HS-27A (cell line): ENCODE results near the gene SH3PXD2A.

Source experiments
- DNase-seq: peaks from one replicate; pipeline ENCODE4 v3.0.0-alpha.2; 2012; ENCODE audit warnings: low read depth, missing footprints

Gene SH3PXD2A

DNA sequence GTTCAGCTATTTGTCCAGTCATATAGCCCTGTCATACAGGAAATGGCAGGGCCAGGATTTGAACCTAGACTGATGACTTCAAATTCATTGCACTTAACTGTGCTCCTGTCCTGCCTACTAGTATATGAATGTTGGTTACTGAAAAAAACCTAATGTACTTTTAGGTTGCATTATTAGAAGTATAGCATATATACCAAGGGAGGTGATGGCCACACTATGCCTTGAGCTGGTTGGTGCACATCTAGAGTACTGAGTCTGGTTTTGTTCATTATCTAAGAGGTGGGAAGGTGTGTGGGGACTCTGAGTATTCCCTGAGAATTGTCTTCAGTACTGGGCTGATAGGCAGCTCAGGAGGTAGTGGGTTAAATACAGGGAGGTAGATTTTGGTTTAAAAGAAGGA, 273.9 kb downstream of the SH3PXD2A start:
- DNase-seq = no peak

GRCh38 chr10:103580430-103580829, 274.9 kb downstream of the SH3PXD2A start:
- DNase-seq = no peak

GRCh38 chr10:103580011-103580410, 275.4 kb downstream of the SH3PXD2A start:
- DNase-seq = no peak

DNA sequence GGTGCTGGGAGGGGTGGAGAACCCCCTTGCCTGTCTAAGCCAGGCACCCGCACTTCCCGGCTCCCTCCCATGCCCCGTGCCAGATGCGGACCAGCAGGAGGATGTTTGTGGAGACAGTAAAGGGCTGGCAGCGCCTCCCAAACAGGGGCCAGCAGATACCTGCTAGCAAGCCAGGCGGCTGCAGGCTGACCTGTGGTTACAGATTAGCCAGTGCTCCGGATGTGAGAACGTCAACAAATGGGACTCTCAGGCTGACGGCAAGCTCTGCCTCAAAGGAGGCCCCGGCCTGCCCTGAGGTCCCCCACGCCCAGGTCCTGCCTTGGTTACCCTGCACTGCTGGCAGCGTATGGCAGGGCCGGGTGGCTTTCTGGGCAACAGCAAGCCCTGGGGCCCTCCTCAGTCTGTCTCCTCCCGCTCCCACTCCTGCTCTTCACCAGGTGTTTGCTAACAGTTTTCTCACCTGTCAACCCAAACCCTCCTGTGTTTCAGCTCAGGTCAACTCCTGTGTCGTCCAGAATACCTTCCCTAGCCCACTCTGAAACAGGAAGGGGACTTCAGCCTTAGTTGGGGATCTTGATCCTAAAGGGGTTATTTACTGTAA, 276.5 kb downstream of the SH3PXD2A start:
- no peak for DNase-seq

- no peak for DNase-seq
Measured at GRCh38 chr10:103576862-103577261, 278.5 kb downstream of the SH3PXD2A start.

- no peak for DNase-seq
Measured at GRCh38 chr10:103576076-103576471, 279.3 kb downstream of the SH3PXD2A start.

DNA sequence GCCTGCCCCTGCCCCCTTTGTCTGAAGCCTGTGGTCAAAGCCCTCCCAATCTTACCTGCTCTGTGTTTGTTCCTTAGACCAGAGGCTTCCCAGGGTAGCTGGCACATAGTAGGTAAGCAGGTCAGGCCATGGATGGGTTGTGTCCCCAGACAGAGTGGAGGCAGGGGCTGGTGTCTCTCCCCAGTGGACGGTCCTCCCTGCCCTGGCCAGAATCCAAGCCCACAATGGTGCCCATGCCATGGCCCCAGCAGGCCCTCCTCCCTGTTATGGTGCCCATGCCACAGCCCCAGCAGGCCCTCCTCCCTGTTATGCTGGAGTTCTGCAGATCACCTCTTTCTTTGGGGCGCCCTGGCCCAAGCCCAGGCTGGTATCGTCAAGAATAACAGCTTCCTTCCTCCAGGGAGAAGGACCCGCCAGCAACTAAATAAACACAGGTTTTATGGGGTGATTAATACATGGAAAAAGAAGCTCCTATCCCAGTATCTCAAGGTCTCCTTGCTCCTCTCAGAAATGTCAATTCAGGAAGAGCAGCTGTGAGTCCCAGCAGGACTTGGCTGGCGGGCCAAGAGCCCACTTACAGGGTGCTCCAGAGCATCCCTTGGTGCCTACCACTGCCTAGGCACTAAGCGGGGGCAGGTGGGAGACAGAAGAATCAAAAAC, 279.8 kb downstream of the SH3PXD2A start:
- no peak for DNase-seq

GRCh38 chr10:103574097-103575061, 281.0 kb downstream of the SH3PXD2A start:
- no peak for DNase-seq

DNA sequence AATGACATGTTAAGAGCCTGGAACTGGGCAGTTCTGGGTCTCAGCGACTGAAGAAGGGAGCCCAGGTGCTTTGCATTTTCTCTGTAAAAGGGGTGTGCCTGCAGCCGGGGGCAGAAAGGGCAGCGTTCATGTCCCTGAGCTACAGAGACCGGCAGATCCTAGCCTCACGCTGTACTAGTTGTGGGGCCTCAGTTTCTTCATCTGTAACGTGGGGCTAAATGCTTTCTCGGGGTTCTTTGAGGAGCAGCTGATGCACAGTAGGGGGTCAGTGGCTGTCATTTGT, 282.2 kb downstream of the SH3PXD2A start:
- DNase-seq = no peak

- no peak for DNase-seq
Measured at GRCh38 chr10:103572347-103573204, 282.8 kb downstream of the SH3PXD2A start.

GRCh38 chr10:103571656-103571975, 283.8 kb downstream of the SH3PXD2A start:
- DNase-seq = no peak

- DNase-seq = no peak
Measured at GRCh38 chr10:103570844-103571655, 284.3 kb downstream of the SH3PXD2A start.

GRCh38 chr10:103569896-103570295, 285.5 kb downstream of the SH3PXD2A start:
- no peak for DNase-seq

- DNase-seq = no peak
Measured at GRCh38 chr10:103568505-103568904, 286.9 kb downstream of the SH3PXD2A start.

GRCh38 chr10:103566536-103566935, 288.8 kb downstream of the SH3PXD2A start:
- DNase-seq = no peak

DNA sequence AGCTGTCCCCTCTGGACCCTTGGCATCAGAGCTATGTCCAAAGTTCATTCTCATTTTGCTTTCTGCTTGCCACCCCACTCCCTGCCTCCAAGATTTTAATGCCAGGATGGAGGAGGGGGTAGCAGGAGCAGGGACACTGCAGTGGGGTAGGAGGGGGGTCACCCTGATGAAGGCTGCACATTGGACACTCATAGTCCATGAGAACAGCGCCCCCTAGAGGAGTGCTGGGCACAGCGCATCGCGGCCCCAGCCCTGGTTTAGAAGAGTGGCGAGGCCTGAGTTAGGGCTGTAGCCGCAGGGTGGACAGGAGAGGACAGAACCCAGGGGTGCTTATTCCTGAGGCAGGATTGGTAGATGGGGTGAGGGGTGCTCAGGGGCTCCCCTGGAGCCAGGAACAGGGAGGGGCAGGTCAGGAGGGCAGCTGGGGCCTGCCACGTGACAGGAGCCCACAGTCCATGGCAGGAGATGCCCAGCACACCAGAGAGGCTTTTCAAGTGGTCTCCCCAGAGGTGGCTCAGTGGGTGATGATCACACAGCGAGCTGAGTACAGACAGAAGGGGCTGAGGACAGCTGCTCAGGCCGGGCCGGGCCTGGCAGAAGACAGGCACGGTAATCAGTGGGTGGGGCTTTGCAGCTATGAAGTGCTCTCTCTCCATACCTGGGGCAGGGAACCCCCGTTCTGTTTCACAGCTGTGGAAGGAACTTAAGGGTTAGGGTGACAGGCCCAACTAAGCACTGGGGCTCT, 290.4 kb downstream of the SH3PXD2A start:
- no peak for DNase-seq

DNA sequence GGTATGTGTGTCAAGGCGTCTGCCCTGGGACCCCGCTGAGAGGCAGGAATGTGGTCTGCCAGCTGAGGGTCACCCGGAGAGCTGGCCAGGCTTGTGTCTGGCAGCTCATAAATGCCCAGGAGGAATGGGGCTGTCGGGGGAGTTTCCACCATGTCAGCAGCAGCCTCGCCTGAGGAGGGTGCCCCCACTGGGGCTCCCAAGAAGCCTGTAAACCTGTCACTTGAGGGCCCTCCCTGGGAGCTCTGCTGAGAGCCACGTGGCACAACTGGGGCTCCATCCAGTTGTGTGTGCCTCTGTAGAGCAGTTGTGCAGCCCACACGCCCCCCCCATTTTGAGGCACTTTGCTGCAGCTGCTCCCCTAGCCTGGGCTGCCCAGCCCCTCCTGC, 291.3 kb downstream of the SH3PXD2A start:
- no peak for DNase-seq

- DNase-seq = no peak
Measured at GRCh38 chr10:103563231-103564115, 291.9 kb downstream of the SH3PXD2A start.

- DNase-seq = no peak
Measured at GRCh38 chr10:103562383-103562782, 293.0 kb downstream of the SH3PXD2A start.

DNA sequence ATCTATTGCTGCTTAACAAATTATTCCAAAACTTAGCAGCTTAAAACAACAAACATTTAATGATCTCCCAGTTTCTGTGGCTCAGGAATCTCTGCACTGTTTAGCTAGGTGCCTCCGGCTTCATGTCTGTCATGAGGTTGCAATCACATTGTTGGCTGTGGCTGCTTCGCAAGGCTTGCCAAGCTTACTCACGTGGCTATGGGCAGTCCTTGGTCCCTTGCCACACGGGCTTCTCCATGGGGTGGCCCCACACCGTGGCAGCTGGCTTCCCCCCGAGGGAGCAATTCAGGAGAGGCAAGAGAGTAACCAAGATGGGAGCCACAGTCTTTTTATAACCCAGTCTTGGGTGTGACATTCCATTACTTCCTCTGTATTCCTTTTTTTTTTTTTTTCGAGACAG, 294.5 kb downstream of the SH3PXD2A start:
- DNase-seq = no peak
